ENCODE results near the gene RNF11. TPM values are rescaled to one million over a fixed set of nuclear protein-coding genes. Genes with fewer than 3 reads are reported as not detected.
"Not testable (repeated sequence)": the region's sequence is repeated elsewhere in the genome, so short reads cannot be mapped to it uniquely, and the experiment has no call there.

RNF11 gene
- total RNA-seq, 2 experiments from 2014 or later = 21.5 to 22.6 TPM

GRCh38 chr1:51222809-51223208 lies 13.3 kb upstream of the RNF11 start:
- no peaks in the 10 kb centered on the region for H3K36me3 Mint-ChIP-seq (ENCODE audit: low read depth)
- POLR2A ChIA-PET = interaction anchor here (0.8 kb wide), 1 partner anchor 9 kb away, joined by 3 read pairs; no protein-coding TSS in a partner anchor
- H3K4me1 Mint-ChIP-seq (ENCODE audit: low read depth) = peaks cover 5% of the 10 kb centered on the region
- CTCF ChIA-PET = interaction anchor here (2.9 kb wide), 1 partner anchor 10 kb away, joined by 8 read pairs; no protein-coding TSS in a partner anchor
- no peak for TF ChIP-seq CTCF (IDR thresholded peaks at IDR 0.05)
- ATAC-seq (no peak), DNase-seq (no peak)
- no peak overlapping the region for H3K27ac Mint-ChIP-seq
- no peak overlapping the region for H3K4me3 Mint-ChIP-seq
- no peaks in the 10 kb centered on the region for H3K9me3 Mint-ChIP-seq
- peaks cover 3% of the 10 kb centered on the region for H3K27me3 Mint-ChIP-seq
- intact Hi-C loops (cut with micrococcal nuclease) = no loop called here

- Mint-ChIP-seq H3K27me3 (peaks cover 3% of the 10 kb centered on the region), H3K4me1 (ENCODE audit: low read depth) (peaks cover 5% of the 10 kb centered on the region), H3K27ac (no peak overlapping the region), H3K9me3 (no peaks in the 10 kb centered on the region), H3K36me3 (ENCODE audit: low read depth) (no peaks in the 10 kb centered on the region), H3K4me3 (no peak overlapping the region)
- TF ChIP-seq CTCF (IDR thresholded peaks at IDR 0.05) = no peak
- POLR2A ChIA-PET = no interaction called here
- DNase-seq (no peak), ATAC-seq (no peak)
- intact Hi-C loops (cut with micrococcal nuclease) = no loop called here
- CTCF ChIA-PET = interaction anchor here (1.2 to 2.9 kb wide), 4 partner anchors 9 to 545 kb away, joined by 3 to 8 read pairs (median 4); no protein-coding TSS in a partner anchor
These were observed 11.8 kb upstream of the RNF11 start for GRCh38 chr1:51224255-51224654.

- H3K36me3 Mint-ChIP-seq (ENCODE audit: low read depth); H3K27ac Mint-ChIP-seq; H3K9me3 Mint-ChIP-seq; H3K27me3 Mint-ChIP-seq; H3K4me1 Mint-ChIP-seq (ENCODE audit: low read depth); H3K4me3 Mint-ChIP-seq; intact Hi-C loops (cut with micrococcal nuclease); ATAC-seq; DNase-seq: not testable (repeated sequence)
- ChIA-PET POLR2A (interaction anchor here (0.9 kb wide), 1 partner anchor 9 kb away, joined by 5 read pairs; the partner anchor contains the start of gene RNF11), CTCF (interaction anchor here (1.9 kb wide), 1 partner anchor 69 kb away, joined by 4 read pairs; no protein-coding TSS in a partner anchor)
These were observed 8.7 kb upstream of the RNF11 start for GRCh38 chr1:51227231-51227960.

GRCh38 chr1:51228471-51228870 lies 7.6 kb upstream of the RNF11 start:
- POLR2A ChIA-PET; intact Hi-C loops (cut with micrococcal nuclease); DNase-seq; H3K4me1 Mint-ChIP-seq (ENCODE audit: low read depth); H3K27ac Mint-ChIP-seq; CTCF ChIA-PET; ATAC-seq; H3K4me3 Mint-ChIP-seq; H3K36me3 Mint-ChIP-seq (ENCODE audit: low read depth); H3K27me3 Mint-ChIP-seq; H3K9me3 Mint-ChIP-seq: not testable (repeated sequence)

GRCh38 chr1:51230501-51231078 lies 5.5 kb upstream of the RNF11 start:
- Mint-ChIP-seq H3K4me1 (ENCODE audit: low read depth) (peaks cover 14% of the 10 kb centered on the region), H3K27ac (no peak overlapping the region), H3K9me3 (no peaks in the 10 kb centered on the region), H3K4me3 (no peak overlapping the region), H3K36me3 (ENCODE audit: low read depth) (no peaks in the 10 kb centered on the region), H3K27me3 (peaks cover 3% of the 10 kb centered on the region)
- ChIA-PET POLR2A (interaction anchor here (1.4 kb wide), 1 partner anchor 15 kb away, joined by 5 read pairs; no protein-coding TSS in a partner anchor), CTCF (interaction anchor here (1.0 kb wide), 1 partner anchor 41 kb away, joined by 3 read pairs; no protein-coding TSS in a partner anchor)
- intact Hi-C loops (cut with micrococcal nuclease) = no loop called here
- TF ChIP-seq CTCF (IDR thresholded peaks at IDR 0.05) = no peak
- no peak for ATAC-seq
- DNase-seq = no peak

GRCh38 chr1:51231120-51231519 lies 5.0 kb upstream of the RNF11 start:
- Mint-ChIP-seq H3K4me3 (no peak overlapping the region), H3K4me1 (ENCODE audit: low read depth) (peaks cover 17% of the 10 kb centered on the region), H3K27me3 (peaks cover 3% of the 10 kb centered on the region), H3K9me3 (no peaks in the 10 kb centered on the region), H3K36me3 (ENCODE audit: low read depth) (no peaks in the 10 kb centered on the region), H3K27ac (no peak overlapping the region)
- DNase-seq (no peak), ATAC-seq (no peak)
- ChIA-PET POLR2A (interaction anchor here (1.4 kb wide), 1 partner anchor 16 kb away, joined by 5 read pairs; no protein-coding TSS in a partner anchor), CTCF (interaction anchor here (1.0 kb wide), 1 partner anchor 40 kb away, joined by 3 read pairs; no protein-coding TSS in a partner anchor)
- no peak for TF ChIP-seq CTCF (IDR thresholded peaks at IDR 0.05)
- intact Hi-C loops (cut with micrococcal nuclease) = no loop called here

Measured in activated CD8-positive, alpha-beta T cell treated with anti-CD3 and anti-CD28 coated beads for 36 hours (primary cell).